ENCODE results near the gene SRPRA.
"Not testable (repeated sequence)": the region's sequence is repeated elsewhere in the genome, so short reads cannot be mapped to it uniquely, and the experiment has no call there.

The SRPRA gene

GRCh38 chr11:126267650-126268049, 1.0 kb downstream of the SRPRA start:
- Mint-ChIP-seq H3K36me3 (peaks cover 23% of the 10 kb centered on the region), H3K4me3 (peak overlapping the region; percentile 98), H3K27ac (peak overlapping the region; percentile 97)

GRCh38 chr11:126265811-126266210, 2.9 kb downstream of the SRPRA start:
- H3K27ac Mint-ChIP-seq: no peak overlapping the region
- H3K4me1 Mint-ChIP-seq: peaks cover 41% of the 10 kb centered on the region
- H3K36me3 Mint-ChIP-seq: peaks cover 23% of the 10 kb centered on the region
- no peaks in the 10 kb centered on the region for H3K27me3 Mint-ChIP-seq
- no peak overlapping the region for H3K4me3 Mint-ChIP-seq
- H3K9me3 Mint-ChIP-seq: no peaks in the 10 kb centered on the region

More at GRCh38 chr11:126267650-126268049, 1.0 kb downstream of the SRPRA start:
- Mint-ChIP-seq H3K27me3 (no peaks in the 10 kb centered on the region), H3K9me3 (no peaks in the 10 kb centered on the region), H3K4me1 (peaks cover 48% of the 10 kb centered on the region)

GRCh38 chr11:126263489-126263888, 5.2 kb downstream of the SRPRA start:
- H3K4me1 Mint-ChIP-seq: peaks cover 23% of the 10 kb centered on the region
- H3K36me3 Mint-ChIP-seq: peaks cover 21% of the 10 kb centered on the region
- H3K9me3 Mint-ChIP-seq: no peaks in the 10 kb centered on the region
- no peaks in the 10 kb centered on the region for H3K27me3 Mint-ChIP-seq
- no peak overlapping the region for H3K27ac Mint-ChIP-seq
- H3K4me3 Mint-ChIP-seq: no peak overlapping the region

- Mint-ChIP-seq H3K36me3 (peaks cover 19% of the 10 kb centered on the region), H3K9me3 (no peaks in the 10 kb centered on the region), H3K27me3 (no peaks in the 10 kb centered on the region), H3K27ac (peak overlapping the region; percentile 79), H3K4me3 (no peak overlapping the region), H3K4me1 (peaks cover 15% of the 10 kb centered on the region)
Measured at GRCh38 chr11:126262216-126262615, 6.5 kb downstream of the SRPRA start.

GRCh38 chr11:126257764-126258163, 10.9 kb downstream of the SRPRA start:
- no peaks in the 10 kb centered on the region for H3K27me3 Mint-ChIP-seq
- H3K4me1 Mint-ChIP-seq: no peaks in the 10 kb centered on the region
- H3K9me3 Mint-ChIP-seq: no peaks in the 10 kb centered on the region
- no peak overlapping the region for H3K27ac Mint-ChIP-seq
- H3K4me3 Mint-ChIP-seq: no peak overlapping the region
- peaks cover 2% of the 10 kb centered on the region for H3K36me3 Mint-ChIP-seq

- no peak overlapping the region for H3K27ac Mint-ChIP-seq
- no peaks in the 10 kb centered on the region for H3K27me3 Mint-ChIP-seq
- peaks cover 2% of the 10 kb centered on the region for H3K36me3 Mint-ChIP-seq
- H3K4me3 Mint-ChIP-seq: no peak overlapping the region
- no peaks in the 10 kb centered on the region for H3K9me3 Mint-ChIP-seq
- no peaks in the 10 kb centered on the region for H3K4me1 Mint-ChIP-seq
Measured at GRCh38 chr11:126257144-126257543, 11.6 kb downstream of the SRPRA start.

GRCh38 chr11:126256216-126256615, 12.5 kb downstream of the SRPRA start:
- H3K4me3 Mint-ChIP-seq: no peak overlapping the region
- H3K27ac Mint-ChIP-seq: no peak overlapping the region
- H3K36me3 Mint-ChIP-seq: peaks cover 2% of the 10 kb centered on the region
- H3K27me3 Mint-ChIP-seq: no peaks in the 10 kb centered on the region
- H3K4me1 Mint-ChIP-seq: no peaks in the 10 kb centered on the region
- H3K9me3 Mint-ChIP-seq: no peaks in the 10 kb centered on the region

GRCh38 chr11:126255507-126255906, 13.2 kb downstream of the SRPRA start:
- H3K27me3 Mint-ChIP-seq, H3K4me1 Mint-ChIP-seq, H3K27ac Mint-ChIP-seq, H3K36me3 Mint-ChIP-seq, H3K4me3 Mint-ChIP-seq, H3K9me3 Mint-ChIP-seq: not testable (repeated sequence)

GRCh38 chr11:126254819-126255218, 13.9 kb downstream of the SRPRA start:
- Mint-ChIP-seq H3K9me3 (no peaks in the 10 kb centered on the region), H3K4me3 (no peak overlapping the region), H3K27me3 (no peaks in the 10 kb centered on the region), H3K27ac (no peak overlapping the region), H3K36me3 (peaks cover 2% of the 10 kb centered on the region), H3K4me1 (no peaks in the 10 kb centered on the region)

GRCh38 chr11:126253265-126253664, 15.4 kb downstream of the SRPRA start:
- Mint-ChIP-seq H3K27me3 (no peaks in the 10 kb centered on the region), H3K27ac (no peak overlapping the region), H3K9me3 (no peaks in the 10 kb centered on the region), H3K36me3 (peaks cover 5% of the 10 kb centered on the region), H3K4me1 (no peaks in the 10 kb centered on the region), H3K4me3 (no peak overlapping the region)

- H3K9me3 Mint-ChIP-seq: no peaks in the 10 kb centered on the region
- H3K36me3 Mint-ChIP-seq: peaks cover 5% of the 10 kb centered on the region
- H3K4me3 Mint-ChIP-seq: no peak overlapping the region
- no peaks in the 10 kb centered on the region for H3K4me1 Mint-ChIP-seq
- no peaks in the 10 kb centered on the region for H3K27me3 Mint-ChIP-seq
- H3K27ac Mint-ChIP-seq: no peak overlapping the region
Measured at GRCh38 chr11:126246636-126247035, 22.1 kb downstream of the SRPRA start.

- H3K27ac Mint-ChIP-seq: no peak overlapping the region
- peaks cover 5% of the 10 kb centered on the region for H3K36me3 Mint-ChIP-seq
- H3K27me3 Mint-ChIP-seq: no peaks in the 10 kb centered on the region
- H3K4me1 Mint-ChIP-seq: no peaks in the 10 kb centered on the region
- no peak overlapping the region for H3K4me3 Mint-ChIP-seq
- H3K9me3 Mint-ChIP-seq: no peaks in the 10 kb centered on the region
Measured at GRCh38 chr11:126233391-126233790, 35.3 kb downstream of the SRPRA start.

GRCh38 chr11:126232683-126233082, 36.0 kb downstream of the SRPRA start:
- Mint-ChIP-seq H3K4me3 (no peak overlapping the region), H3K27ac (no peak overlapping the region), H3K27me3 (no peaks in the 10 kb centered on the region), H3K4me1 (no peaks in the 10 kb centered on the region), H3K36me3 (peaks cover 5% of the 10 kb centered on the region), H3K9me3 (no peaks in the 10 kb centered on the region)

GRCh38 chr11:126231725-126232459, 36.8 kb downstream of the SRPRA start:
- H3K9me3 Mint-ChIP-seq: no peaks in the 10 kb centered on the region
- H3K4me1 Mint-ChIP-seq: no peaks in the 10 kb centered on the region
- no peak overlapping the region for H3K27ac Mint-ChIP-seq
- no peaks in the 10 kb centered on the region for H3K27me3 Mint-ChIP-seq
- H3K36me3 Mint-ChIP-seq: peaks cover 5% of the 10 kb centered on the region
- no peak overlapping the region for H3K4me3 Mint-ChIP-seq

- H3K27ac Mint-ChIP-seq: no peak overlapping the region
- H3K9me3 Mint-ChIP-seq: no peaks in the 10 kb centered on the region
- H3K4me1 Mint-ChIP-seq: no peaks in the 10 kb centered on the region
- no peak overlapping the region for H3K4me3 Mint-ChIP-seq
- no peaks in the 10 kb centered on the region for H3K27me3 Mint-ChIP-seq
- H3K36me3 Mint-ChIP-seq: peaks cover 4% of the 10 kb centered on the region
Measured at GRCh38 chr11:126229858-126230540, 38.7 kb downstream of the SRPRA start.

GRCh38 chr11:126226334-126227084, 42.2 kb downstream of the SRPRA start:
- no peak overlapping the region for H3K27ac Mint-ChIP-seq

More at GRCh38 chr11:126226334-126227084, 42.2 kb downstream of the SRPRA start:
- Mint-ChIP-seq H3K4me3 (no peak overlapping the region), H3K27me3 (no peaks in the 10 kb centered on the region), H3K4me1 (peaks cover under 1% of the 10 kb centered on the region), H3K9me3 (no peaks in the 10 kb centered on the region), H3K36me3 (peaks cover 2% of the 10 kb centered on the region)

Data from activated naive CD4-positive, alpha-beta T cell treated with anti-CD3 and anti-CD28 coated beads, Interleukin-2, amount 50 U/mL, for 24 hours (primary cell).